Stimulated activated CD4-positive, alpha-beta T cell treated with anti-CD3 and anti-CD28 coated beads, TNF-alpha, amount 100 ng/mL, for 1 hour (primary cell): ENCODE results near the gene SIGLEC11.
"Not testable (repeated sequence)": the region's sequence is repeated elsewhere in the genome, so short reads cannot be mapped to it uniquely, and the experiment has no call there.

Experiments
- DNase-seq, 3 donors: peaks; one replicate each; pipeline ENCODE4 v3.0.0-alpha.2; 2020; ENCODE audit warnings: low read depth in 3 of 3, low spot score in 1 of 3

The SIGLEC11 gene

GRCh38 chr19:49951806-49952478, 9.0 kb downstream of the SIGLEC11 start:
- no peak for DNase-seq

GRCh38 chr19:49950956-49951526, 9.9 kb downstream of the SIGLEC11 start:
- no peak for DNase-seq

- DNase-seq = no peak
Measured at GRCh38 chr19:49950590-49950948, 10.4 kb downstream of the SIGLEC11 start.

GRCh38 chr19:49949742-49950589, 11.0 kb downstream of the SIGLEC11 start:
- DNase-seq = no peak

- DNase-seq = no peak
Measured at GRCh38 chr19:49946415-49946814, 14.6 kb downstream of the SIGLEC11 start.

- not testable (repeated sequence) for DNase-seq
Measured at GRCh38 chr19:49944567-49944966, 16.4 kb downstream of the SIGLEC11 start.

GRCh38 chr19:49940482-49940791, 20.5 kb downstream of the SIGLEC11 start:
- DNase-seq = no peak

- DNase-seq = no peak
Measured at GRCh38 chr19:49939721-49940481, 21.1 kb downstream of the SIGLEC11 start.

GRCh38 chr19:49938662-49939061, 22.3 kb downstream of the SIGLEC11 start:
- no peak for DNase-seq

- DNase-seq = peak; percentile 38 to 77 (median 59)
Measured at GRCh38 chr19:49937750-49938381, 23.1 kb downstream of the SIGLEC11 start.

GRCh38 chr19:49936549-49936948, 24.4 kb downstream of the SIGLEC11 start:
- DNase-seq = no peak

- no peak for DNase-seq
Measured at GRCh38 chr19:49933643-49934042, 27.3 kb downstream of the SIGLEC11 start.

GRCh38 chr19:49932731-49933131, 28.2 kb downstream of the SIGLEC11 start:
- no peak for DNase-seq

GRCh38 chr19:49932041-49932451, 28.9 kb downstream of the SIGLEC11 start:
- DNase-seq = no peak

GRCh38 chr19:49931293-49932040, 29.5 kb downstream of the SIGLEC11 start:
- DNase-seq = no peak

- DNase-seq = no peak
Measured at GRCh38 chr19:49930483-49931011, 30.4 kb downstream of the SIGLEC11 start.

- DNase-seq = peak; percentile 74 to 88 (median 82)
Measured at GRCh38 chr19:49929611-49930482, 31.1 kb downstream of the SIGLEC11 start.

GRCh38 chr19:49929121-49929610, 31.8 kb downstream of the SIGLEC11 start, which contains the start of the genes ATF5 and NUP62:
Gene ATF5 (plus strand): TSS chr19:49929205. CDS start chr19:49930851, 1,646 bp downstream.
Gene NUP62 (minus strand): TSS chr19:49929504. CDS start chr19:49909807, 19,697 bp downstream.
- DNase-seq = peak; percentile 85 to 93 (median 88)
